GM12872 (cell line): ENCODE results near the gene RNF44.

Experiments used
- TF ChIP-seq, protein P1 (sequence below): IDR thresholded peaks from 3 replicates; pipeline ENCODE4 v1.5.1; 2011; ENCODE audit warnings: low read depth, mild to moderate bottlenecking, low read length, moderate library complexity; ENCODE audit not compliant: insufficient read depth

RNF44 gene

GRCh38 chr5:176521286-176521685, 15.9 kb downstream of the RNF44 start:
- TF ChIP-seq, protein P1, sequence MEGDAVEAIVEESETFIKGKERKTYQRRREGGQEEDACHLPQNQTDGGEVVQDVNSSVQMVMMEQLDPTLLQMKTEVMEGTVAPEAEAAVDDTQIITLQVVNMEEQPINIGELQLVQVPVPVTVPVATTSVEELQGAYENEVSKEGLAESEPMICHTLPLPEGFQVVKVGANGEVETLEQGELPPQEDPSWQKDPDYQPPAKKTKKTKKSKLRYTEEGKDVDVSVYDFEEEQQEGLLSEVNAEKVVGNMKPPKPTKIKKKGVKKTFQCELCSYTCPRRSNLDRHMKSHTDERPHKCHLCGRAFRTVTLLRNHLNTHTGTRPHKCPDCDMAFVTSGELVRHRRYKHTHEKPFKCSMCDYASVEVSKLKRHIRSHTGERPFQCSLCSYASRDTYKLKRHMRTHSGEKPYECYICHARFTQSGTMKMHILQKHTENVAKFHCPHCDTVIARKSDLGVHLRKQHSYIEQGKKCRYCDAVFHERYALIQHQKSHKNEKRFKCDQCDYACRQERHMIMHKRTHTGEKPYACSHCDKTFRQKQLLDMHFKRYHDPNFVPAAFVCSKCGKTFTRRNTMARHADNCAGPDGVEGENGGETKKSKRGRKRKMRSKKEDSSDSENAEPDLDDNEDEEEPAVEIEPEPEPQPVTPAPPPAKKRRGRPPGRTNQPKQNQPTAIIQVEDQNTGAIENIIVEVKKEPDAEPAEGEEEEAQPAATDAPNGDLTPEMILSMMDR, result no peak

GRCh38 chr5:176519810-176520720, 17.1 kb downstream of the RNF44 start:
- TF ChIP-seq, protein P1, result no peak

GRCh38 chr5:176517053-176517661, 20.0 kb downstream of the RNF44 start:
- TF ChIP-seq, protein P1, result no peak

DNA sequence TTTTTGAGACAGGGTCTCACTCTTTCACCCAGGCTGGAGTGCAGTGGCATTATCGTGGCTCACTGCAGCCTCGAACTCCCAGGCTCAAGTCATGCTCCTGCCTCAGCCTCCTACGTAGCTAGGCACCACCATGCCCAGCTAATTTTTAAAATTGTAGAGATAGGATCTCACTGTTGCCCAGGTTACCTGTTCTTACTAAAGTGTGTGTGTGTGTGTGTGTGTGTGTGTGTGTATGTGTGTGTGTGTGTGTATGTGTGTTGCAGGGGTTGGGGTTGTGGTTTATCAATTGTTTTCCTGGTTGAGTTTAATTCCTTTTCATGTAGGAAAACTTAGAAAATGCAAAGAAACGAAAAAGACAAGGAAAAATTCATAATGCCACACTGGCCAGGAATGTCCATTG, 21.8 kb downstream of the RNF44 start:
- TF ChIP-seq, protein P1, result no peak

DNA sequence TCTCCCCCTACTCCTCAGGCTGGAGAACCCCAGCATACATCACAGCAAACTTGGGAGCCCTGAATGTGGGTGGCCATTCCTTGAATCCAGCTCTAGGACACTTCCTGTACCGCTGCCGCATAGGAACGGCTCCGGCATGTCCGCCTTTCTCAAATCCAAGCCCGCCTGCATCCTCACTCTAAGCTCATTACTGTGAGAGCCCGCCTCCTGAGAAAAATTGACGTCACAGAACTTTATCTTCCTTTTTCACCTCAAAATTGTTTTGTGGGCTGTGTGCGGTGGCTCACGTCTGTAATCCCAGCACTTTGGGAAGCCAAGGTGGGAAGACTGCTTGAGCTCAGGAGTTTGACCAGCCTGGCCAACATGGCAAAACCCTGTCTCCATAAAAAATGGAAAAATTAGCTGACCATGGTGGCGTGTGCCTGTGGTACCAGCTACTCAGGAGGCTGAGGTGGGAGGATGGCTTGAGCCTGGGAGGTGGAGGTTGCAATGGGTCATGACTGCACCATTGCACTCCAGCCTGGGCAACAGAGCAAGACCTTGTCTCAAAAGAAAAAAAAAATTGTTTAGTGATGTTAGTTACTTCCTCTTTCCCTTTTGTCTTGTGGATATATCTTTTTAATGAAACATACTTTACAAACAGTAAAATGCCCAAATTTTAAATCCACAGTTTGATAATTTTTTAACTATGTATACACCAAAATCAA, 22.8 kb downstream of the RNF44 start:
- TF ChIP-seq, protein P1, result no peak

DNA sequence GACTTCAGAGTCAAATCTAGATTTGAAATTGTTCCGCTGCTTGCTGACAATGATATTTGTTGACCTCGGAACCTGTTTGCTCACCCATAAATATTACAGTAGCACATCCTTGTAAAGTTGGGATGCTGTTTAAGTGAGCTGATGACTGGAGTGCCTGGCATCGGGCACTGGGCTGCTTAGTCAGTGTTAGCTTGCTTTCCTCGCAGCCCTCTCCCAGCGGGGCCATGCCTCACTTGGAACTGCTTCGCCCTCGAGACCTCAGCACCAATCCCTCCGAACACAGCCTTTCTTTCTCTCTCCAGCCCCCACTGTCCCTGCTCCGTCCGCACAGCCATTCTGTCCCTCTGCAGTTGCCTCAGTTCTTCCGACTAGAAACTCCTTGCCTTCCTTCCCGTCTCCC, 23.4 kb downstream of the RNF44 start:
- TF ChIP-seq, protein P1, result no peak

DNA sequence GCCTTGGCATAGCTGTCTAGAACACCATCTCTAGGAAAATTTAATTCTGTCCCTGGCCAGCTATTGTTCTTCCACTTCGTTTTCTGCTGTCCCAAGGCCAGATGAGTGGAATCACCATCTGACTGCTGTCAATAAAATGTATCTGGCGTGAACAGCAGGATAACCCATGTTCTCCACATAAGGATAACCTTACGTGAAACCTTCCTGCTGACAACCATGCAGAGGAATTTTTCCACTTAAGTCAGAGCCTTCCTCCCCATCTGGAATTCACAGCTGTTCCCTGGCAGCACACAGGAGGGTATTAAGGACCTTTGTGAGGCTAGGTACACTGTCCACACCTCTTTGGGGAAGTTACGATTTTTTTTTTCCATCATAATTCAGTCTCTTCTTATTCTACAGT, 28.6 kb downstream of the RNF44 start:
- TF ChIP-seq, protein P1, result no peak
